HCT116 (cell line): ENCODE data around the gene RACK1. TPM values are rescaled to one million over a fixed set of nuclear protein-coding genes. Genes with fewer than 3 reads are reported as not detected.
A peak's percentile ranks its signal among the peaks of the same experiment; 100 is the strongest.

Experiments
- ATAC-seq: fragments of 200-7000 bp; cut with Tn5 transposase; 2 replicates; pipeline ENCODE4 v1.9.1; 2020; ENCODE audit warnings: mild to moderate bottlenecking, moderate library complexity
- BruUV-seq: library from RNA; stranded (reverse); fragments of 400-500 nt; replicated peaks from 2 replicates; lab custom pipeline; 2021; lab: Mats Ljungman, UMichigan
- CTCF ChIA-PET: fragments of 300-600 bp; sonication (Branson Sonifier 250); formaldehyde crosslinking; loops from one replicate; lab custom pipeline; 2021; ENCODE audit warnings: antibody characterized with exemption; lab: Charles Lee
- POLR2A ChIA-PET: fragments of 300-600, 350-600 bp; sonication (Branson Sonifier 250); formaldehyde crosslinking; loops from one replicate; lab custom pipeline; 2021; ENCODE audit warnings: antibody characterized with exemption; lab: Charles Lee
- RAD21 ChIA-PET, 2 experiments: fragments of 300-600 bp; sonication (Branson Sonifier 250); formaldehyde crosslinking; loops; one replicate each; lab custom pipeline; 2023; ENCODE audit warnings: low total read pairs in 2 of 2; ENCODE audit not compliant: uncharacterized antibody in 2 of 2, unreplicated experiment in 2 of 2, low non-redundant PET in 1 of 2; lab: Charles Lee
- DNase-seq: peaks from one replicate; pipeline ENCODE4 v3.0.0-alpha.2; 2010; ENCODE audit warnings: low read depth, low spot score
- H2AFZ ChIP-seq: fragments of 200-600 bp; shearing (Covaris generic), sonication (generic); 2 replicates; pipeline ENCODE4 v1.6.1; 2017; ENCODE audit warnings: low read depth, mixed run types, mixed read lengths, antibody characterized with exemption, low read length; ENCODE audit not compliant: poor library complexity, severe bottlenecking
- H3K27ac ChIP-seq: 2 replicates; pipeline ENCODE4 v1.5.1; 2012; ENCODE audit warnings: low read depth, low read length
- H3K27me3 ChIP-seq: fragments of 200-600 bp; sonication (generic); 2 replicates; pipeline ENCODE4 v1.6.1; 2016; ENCODE audit warnings: mixed run types, low read length, mixed read lengths; ENCODE audit not compliant: insufficient read depth
- H3K36me3 ChIP-seq, 2 experiments: fragments of 200-500 bp in 1 of 2; fragments of 200-600 bp in 1 of 2; sonication (Bioruptor generic) in 1 of 2; sonication (generic) in 1 of 2; 2 replicates each; pipeline versions ENCODE4 v1.5.1 to v1.6.1; 2014 to 2016; ENCODE audit warnings: low read length in 2 of 2, inconsistent platforms in 1 of 2, mixed read lengths in 1 of 2, mixed run types in 1 of 2; ENCODE audit not compliant: insufficient read depth in 2 of 2, control insufficient read depth in 1 of 2
- H3K4me1 ChIP-seq, 2 experiments: fragments of 200-600 bp in 1 of 2; sonication (generic) in 1 of 2; 2 replicates each; pipeline versions ENCODE4 v1.5.1 to v1.6.1; 2012 to 2017; ENCODE audit warnings: low read length in 2 of 2, inconsistent platforms in 1 of 2, mild to moderate bottlenecking in 1 of 2, mixed read lengths in 1 of 2, mixed run types in 1 of 2, moderate library complexity in 1 of 2; ENCODE audit not compliant: insufficient read depth in 2 of 2, control insufficient read depth in 1 of 2
- H3K4me2 ChIP-seq: fragments of 200-600 bp; sonication (generic); 2 replicates; pipeline ENCODE4 v1.6.1; 2017; ENCODE audit warnings: mixed run types, low read length, mixed read lengths
- H3K4me3 ChIP-seq, 2 experiments: fragments of 200-600 bp in 1 of 2; sonication (generic) in 1 of 2; replicated peaks in 1 of 2; 2 replicates each; pipeline ENCODE4 v1.5.1; 2011 to 2016; ENCODE audit warnings: low read length in 2 of 2, control low read depth in 1 of 2, low read depth in 1 of 2, mild to moderate bottlenecking in 1 of 2, mixed read lengths in 1 of 2, mixed run types in 1 of 2
- H3K79me2 ChIP-seq: fragments of 200-600 bp; sonication (generic); 2 replicates; pipeline ENCODE4 v1.6.1; 2017; ENCODE audit warnings: mild to moderate bottlenecking, mixed run types, low read length, moderate library complexity, mixed read lengths; ENCODE audit not compliant: insufficient read depth
- H3K9ac ChIP-seq: fragments of 200-600 bp; sonication (generic); 2 replicates; pipeline ENCODE4 v1.6.1; 2016; ENCODE audit warnings: low read length, mixed read lengths
- H3K9me2 ChIP-seq: fragments of 200-600 bp; sonication (generic), shearing (Covaris generic); 2 replicates; pipeline ENCODE4 v1.6.1; 2017; ENCODE audit warnings: mixed run types, mild to moderate bottlenecking, moderate library complexity; ENCODE audit not compliant: insufficient read depth
- H3K9me3 ChIP-seq, 2 experiments: fragments of 200-500 bp in 1 of 2; fragments of 200-600 bp in 1 of 2; sonication (Bioruptor generic) in 1 of 2; sonication (generic) in 1 of 2; 2 replicates each; pipeline ENCODE4 v1.6.1; 2014 to 2017; ENCODE audit warnings: low read length in 2 of 2, mixed read lengths in 2 of 2, inconsistent platforms in 1 of 2, low read depth in 1 of 2, mild to moderate bottlenecking in 1 of 2, mixed run types in 1 of 2, moderate library complexity in 1 of 2; ENCODE audit not compliant: control insufficient read depth in 1 of 2, insufficient read depth in 1 of 2
- H4K20me1 ChIP-seq: fragments of 200-600 bp; sonication (generic), shearing (Covaris generic); 2 replicates; pipeline ENCODE4 v1.6.1; 2017; ENCODE audit warnings: mixed run types, mild to moderate bottlenecking, moderate library complexity; ENCODE audit not compliant: insufficient read depth
- EZH2 ChIP-seq: fragments of 200-600 bp; sonication (generic); IDR thresholded peaks from 2 replicates; pipeline ENCODE4 v1.6.1; 2017; ENCODE audit warnings: antibody characterized with exemption, mixed run types
- EZH2phosphoT487 ChIP-seq: fragments of 200-600 bp; IDR thresholded peaks from 2 replicates; pipeline ENCODE4 v1.6.1; 2018; ENCODE audit warnings: antibody characterized with exemption, borderline replicate concordance
- FOSL1 ChIP-seq: IDR thresholded peaks from 2 replicates; pipeline ENCODE4 v1.6.1; 2012; ENCODE audit warnings: low read depth
- SRF ChIP-seq: IDR thresholded peaks from 2 replicates; pipeline ENCODE4 v1.6.1; 2012; ENCODE audit warnings: low read depth
- TCF7L2 ChIP-seq: IDR thresholded peaks from 2 replicates; pipeline ENCODE4 v1.7.0; 2011; ENCODE audit warnings: borderline replicate concordance, inconsistent platforms; ENCODE audit not compliant: insufficient read depth, insufficient read length; ENCODE audit errors: extremely low read depth
- ZNF274 ChIP-seq: fragments of 200-500 bp; sonication (Bioruptor generic); IDR thresholded peaks from 2 replicates; pipeline ENCODE4 v1.6.1; 2014; ENCODE audit warnings: mild to moderate bottlenecking, low read depth, low read length, inconsistent platforms
- intact Hi-C: fragments of 100-400 bp; cut with micrococcal nuclease; formaldehyde crosslinking; loops from 2 replicates; pipeline ENCODE4 v1.10.0; 2022
- total RNA-seq: library from RNA; stranded (reverse); gene quantifications from one replicate; pipeline ENCODE4 v1.2.1, GENCODE V29; 2021; ENCODE audit not compliant: unreplicated experiment
- TF ChIP-seq, protein P1 (sequence below), 3 experiments: fragments of 200-600 bp in 1 of 3; sonication (generic) in 1 of 3; IDR thresholded peaks in 2 of 3; conservative IDR thresholded peaks in 1 of 3; 2 replicates each; pipeline ENCODE4 v1.5.1; 2012 to 2017; ENCODE audit warnings: low read depth in 2 of 3, low read length in 2 of 3, antibody characterized with exemption in 1 of 3, borderline replicate concordance in 1 of 3, control low read depth in 1 of 3, mild to moderate bottlenecking in 1 of 3, mixed read lengths in 1 of 3, mixed run types in 1 of 3, moderate library complexity in 1 of 3; ENCODE audit not compliant: insufficient read depth in 1 of 3
- TF ChIP-seq, protein P2 (sequence below): IDR thresholded peaks from 2 replicates; pipeline ENCODE4 v1.6.1; 2012

RACK1 gene
- total RNA-seq, 1 experiment from 2014 or later: 2,432 TPM

DNA sequence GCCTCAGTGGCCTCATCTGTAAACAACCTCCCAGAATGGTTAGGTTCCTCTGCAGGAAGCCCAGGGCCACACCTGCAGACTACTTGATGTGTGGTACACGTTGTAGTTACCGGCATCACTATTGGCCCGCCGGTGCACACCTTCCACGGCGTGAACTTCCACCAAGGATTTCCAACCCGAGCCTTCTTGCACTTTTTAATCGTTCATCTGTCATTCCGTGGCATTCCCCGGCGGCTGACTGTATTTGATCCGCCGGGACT, 26.0 kb downstream of the RACK1 start:
- peaks cover 12 to 48% of the 10 kb centered on the region in 2 experiments for H3K4me1 ChIP-seq
- H3K4me3 ChIP-seq: no peak overlapping the region
- H3K27ac ChIP-seq: peak overlapping the region; percentile 19; the same call in 1 of the 2 replicates
- H3K9me3 ChIP-seq: no peaks in the 10 kb centered on the region
- no TSS peak for BruUV-seq
- H3K36me3 ChIP-seq: no peaks in the 10 kb centered on the region
- H3K79me2 ChIP-seq: no peaks in the 10 kb centered on the region
- H2AFZ ChIP-seq: no peak overlapping the region
- peak overlapping the region; percentile 70; the same call in 1 of the 2 replicates for H3K4me2 ChIP-seq
- no peaks in the 10 kb centered on the region for H4K20me1 ChIP-seq
- no peak overlapping the region for H3K9ac ChIP-seq
- no peak for DNase-seq
- ChIA-PET CTCF (no interaction called here), POLR2A (no interaction called here), RAD21 (no interaction called here)
- no peaks in the 10 kb centered on the region for H3K27me3 ChIP-seq
- H3K9me2 ChIP-seq: no peaks in the 10 kb centered on the region
- intact Hi-C loops: loop anchor here (1.0 kb wide), 3 partner anchors 7 to 44 kb away; partner anchors contain the start of gene TRIM52
- no peak for ATAC-seq
- TF ChIP-seq FOSL1 (no peak), ZNF274 (no peak), EZH2 (no peak), SRF (no peak), EZH2phosphoT487 (no peak), TCF7L2 (no peak)
- TF ChIP-seq, protein P1, sequence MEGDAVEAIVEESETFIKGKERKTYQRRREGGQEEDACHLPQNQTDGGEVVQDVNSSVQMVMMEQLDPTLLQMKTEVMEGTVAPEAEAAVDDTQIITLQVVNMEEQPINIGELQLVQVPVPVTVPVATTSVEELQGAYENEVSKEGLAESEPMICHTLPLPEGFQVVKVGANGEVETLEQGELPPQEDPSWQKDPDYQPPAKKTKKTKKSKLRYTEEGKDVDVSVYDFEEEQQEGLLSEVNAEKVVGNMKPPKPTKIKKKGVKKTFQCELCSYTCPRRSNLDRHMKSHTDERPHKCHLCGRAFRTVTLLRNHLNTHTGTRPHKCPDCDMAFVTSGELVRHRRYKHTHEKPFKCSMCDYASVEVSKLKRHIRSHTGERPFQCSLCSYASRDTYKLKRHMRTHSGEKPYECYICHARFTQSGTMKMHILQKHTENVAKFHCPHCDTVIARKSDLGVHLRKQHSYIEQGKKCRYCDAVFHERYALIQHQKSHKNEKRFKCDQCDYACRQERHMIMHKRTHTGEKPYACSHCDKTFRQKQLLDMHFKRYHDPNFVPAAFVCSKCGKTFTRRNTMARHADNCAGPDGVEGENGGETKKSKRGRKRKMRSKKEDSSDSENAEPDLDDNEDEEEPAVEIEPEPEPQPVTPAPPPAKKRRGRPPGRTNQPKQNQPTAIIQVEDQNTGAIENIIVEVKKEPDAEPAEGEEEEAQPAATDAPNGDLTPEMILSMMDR (IDR thresholded peaks at IDR 0.05 in 2 of 3, conservative IDR thresholded peaks at IDR 0.05 in 1 of 3; ENCODE audit: borderline replicate concordance in 1 of 3, insufficient read depth in 1 of 3, low read depth in 2 of 3, low read length in 2 of 3): no peak
- TF ChIP-seq, protein P2, sequence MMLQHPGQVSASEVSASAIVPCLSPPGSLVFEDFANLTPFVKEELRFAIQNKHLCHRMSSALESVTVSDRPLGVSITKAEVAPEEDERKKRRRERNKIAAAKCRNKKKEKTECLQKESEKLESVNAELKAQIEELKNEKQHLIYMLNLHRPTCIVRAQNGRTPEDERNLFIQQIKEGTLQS: no peak
